ENCODE data around the gene NPY4R2. TPM values are rescaled to one million over a fixed set of nuclear protein-coding genes. Genes with fewer than 3 reads are reported as not detected.
"Not testable (repeated sequence)": the region's sequence is repeated elsewhere in the genome, so short reads cannot be mapped to it uniquely, and the experiment has no call there.

NPY4R2 gene
- polyA plus RNA-seq = under 1 TPM in 1 of 3 donors, not detected in 2; 0.19 TPM

DNA sequence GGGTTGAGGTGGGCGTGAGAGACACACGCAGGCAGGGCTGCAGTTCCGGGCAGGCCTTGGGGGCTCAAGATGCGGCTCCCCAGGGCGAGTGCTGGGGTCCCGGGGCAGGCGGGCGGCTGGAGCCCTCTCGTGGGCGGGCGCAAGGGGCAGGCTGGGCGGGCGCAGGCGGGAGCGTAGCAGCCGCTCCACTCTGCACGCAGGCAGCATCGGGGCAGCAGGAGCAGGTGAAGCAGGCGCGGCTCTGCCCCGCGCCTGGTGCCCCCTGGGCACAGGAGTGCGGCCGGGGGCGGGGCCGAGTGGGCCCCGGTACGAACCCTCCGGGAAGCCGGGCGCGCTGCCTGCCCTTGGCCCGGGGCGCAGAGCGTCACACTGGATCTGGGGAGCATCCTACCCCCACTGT lies at the start of gene NPY4R2:
Gene NPY4R2, plus strand, starts transcription at position 188 of the 400 bp plus-strand sequence. CDS start 3,326 bp downstream, outside the sequence.
- not testable (repeated sequence) for H3K27ac ChIP-seq (ENCODE audit: low read depth, low read length)
- no CpG with 5 or more reads among the region's 35 CpGs for WGBS, 3 donors

DNA sequence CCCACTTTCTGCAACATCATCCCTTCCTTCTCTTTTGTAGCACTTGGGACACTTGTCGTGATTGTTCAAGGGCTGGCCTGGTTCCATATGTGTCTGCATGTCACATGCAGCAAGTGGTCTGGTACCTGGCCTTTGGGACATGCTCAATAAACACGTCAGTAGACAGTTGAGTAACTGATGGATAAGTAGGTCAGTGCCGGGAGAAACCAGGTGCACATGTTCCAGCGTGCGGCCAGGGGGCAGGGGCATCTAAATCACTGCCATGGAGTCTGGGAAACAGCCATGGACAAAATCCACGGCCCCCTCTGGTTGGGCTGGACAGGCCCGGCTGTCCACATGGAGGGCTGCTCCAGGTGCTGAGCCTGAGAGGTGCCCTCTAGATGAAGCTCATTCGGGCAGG lies 47.6 kb upstream of the NPY4R2 start:
- not testable (repeated sequence) for H3K27ac ChIP-seq (ENCODE audit: low read depth, low read length)
- no CpG with 5 or more reads among the region's 8 CpGs for WGBS, 3 donors

- H3K27ac ChIP-seq (ENCODE audit: low read depth, low read length) = not testable (repeated sequence)
- 87 to 94% (median 90%) methylated on average over 2 to 3 of the region's 8 CpGs for WGBS, 3 donors
Observed at GRCh38 chr10:47871485-47872180, 46.8 kb upstream of the NPY4R2 start.

- not testable (repeated sequence) for H3K27ac ChIP-seq (ENCODE audit: low read depth, low read length)
- no CpG with 5 or more reads among the region's 5 CpGs for WGBS, 3 donors
Observed at GRCh38 chr10:47872236-47872635, 46.2 kb upstream of the NPY4R2 start.

DNA sequence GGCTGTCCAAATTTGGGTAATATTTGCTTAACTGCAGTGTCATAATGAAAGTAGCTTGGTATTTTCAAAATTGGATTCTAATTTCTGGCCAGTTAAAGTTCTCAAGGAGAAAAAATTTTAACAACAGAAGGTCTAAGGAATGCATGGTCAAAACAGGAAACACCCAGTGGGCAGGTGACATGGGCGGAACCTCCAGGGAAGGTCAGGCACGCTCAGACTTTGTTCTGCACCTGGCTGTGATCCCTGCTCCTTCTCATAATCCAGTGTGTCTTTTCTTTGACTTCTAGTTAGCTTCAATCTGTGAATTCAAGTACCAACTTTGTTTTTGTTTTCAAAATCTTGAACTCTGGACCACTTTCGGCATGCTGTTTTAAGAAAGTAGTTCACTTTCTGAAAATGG lies 34.2 kb upstream of the NPY4R2 start:
- not testable (repeated sequence) for H3K27ac ChIP-seq (ENCODE audit: low read depth, low read length)

GRCh38 chr10:47884934-47885333 lies 33.5 kb upstream of the NPY4R2 start:
- not testable (repeated sequence) for H3K27ac ChIP-seq (ENCODE audit: low read depth, low read length)
- WGBS, 3 donors = no CpG with 5 or more reads among the region's 3 CpGs

More for the DNA sequence above, 34.2 kb upstream of the NPY4R2 start:
- no CpG with 5 or more reads among the region's 3 CpGs for WGBS, 3 donors

DNA sequence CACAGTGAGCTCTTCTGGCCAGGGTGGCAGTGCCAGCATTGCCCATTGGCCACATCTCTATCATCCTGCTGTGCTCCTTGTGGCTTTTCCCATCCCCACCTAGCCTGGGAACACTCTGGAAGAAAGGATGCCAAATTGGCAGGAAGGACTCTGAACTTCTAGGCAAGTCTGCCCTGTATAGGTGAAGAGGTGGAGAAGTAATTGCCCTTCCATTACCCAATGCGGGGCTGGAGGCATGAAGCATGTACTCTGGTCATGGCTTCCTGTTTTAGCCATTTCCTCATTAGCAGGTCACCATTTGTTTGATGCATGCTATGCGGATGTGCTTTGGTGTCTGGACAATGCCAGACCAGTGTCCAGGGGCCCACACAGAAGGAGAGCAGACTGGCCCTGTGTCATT lies 32.1 kb upstream of the NPY4R2 start:
- H3K27ac ChIP-seq (ENCODE audit: low read depth, low read length) = not testable (repeated sequence)
- WGBS, 3 donors = no CpG with 5 or more reads among the region's 2 CpGs

DNA sequence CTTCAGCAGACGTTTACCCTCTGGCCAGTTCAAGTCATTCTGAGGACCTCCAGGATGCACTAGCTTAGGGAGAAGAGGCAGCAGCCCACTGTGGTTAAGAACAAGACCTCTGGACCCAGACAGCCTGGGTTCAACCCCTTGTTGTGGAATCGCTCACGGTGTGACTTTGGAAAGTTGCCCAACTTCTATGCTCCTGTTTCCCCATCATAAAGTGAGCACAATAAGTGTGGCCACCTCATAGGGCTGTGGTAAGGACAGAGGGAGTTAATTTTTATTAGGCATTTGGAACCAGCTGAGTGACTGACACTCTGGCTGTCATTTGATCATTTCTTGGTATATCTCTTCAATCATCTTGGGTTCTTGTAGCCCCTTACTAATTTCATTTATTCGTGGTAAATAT lies 31.6 kb upstream of the NPY4R2 start:
- WGBS, 3 donors = no CpG with 5 or more reads among the region's 4 CpGs
- H3K27ac ChIP-seq (ENCODE audit: low read depth, low read length) = not testable (repeated sequence)

DNA sequence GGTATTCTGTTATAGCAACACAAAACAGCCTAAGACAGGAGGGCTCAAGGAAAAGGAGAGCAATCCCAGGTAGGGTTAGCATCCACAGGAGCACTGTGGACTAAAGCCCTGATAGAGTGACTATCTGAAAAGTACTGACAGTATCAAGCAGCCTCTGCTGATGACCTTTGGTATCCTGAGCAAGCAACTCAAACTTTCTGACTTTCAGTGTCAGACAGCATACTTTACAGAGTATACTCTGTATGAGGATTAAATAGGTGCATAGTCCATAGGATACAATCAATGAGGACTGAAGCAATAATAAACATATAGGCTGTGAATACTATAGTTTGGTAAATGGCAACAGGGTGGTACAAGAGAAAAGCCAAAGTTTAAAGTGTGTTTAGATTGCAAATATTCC lies 27.7 kb upstream of the NPY4R2 start:
- not testable (repeated sequence) for H3K27ac ChIP-seq (ENCODE audit: low read depth, low read length)

GRCh38 chr10:47892494-47893261 lies 25.8 kb upstream of the NPY4R2 start:
- WGBS, 3 donors = 79 to 100% (median 90%) methylated on average over 1 to 2 of the region's 2 CpGs

GRCh38 chr10:47894571-47894970 lies 23.9 kb upstream of the NPY4R2 start:
- not testable (repeated sequence) for H3K27ac ChIP-seq (ENCODE audit: low read depth, low read length)
- 73 to 92% (median 80%) methylated on average over 1 to 2 of the region's 2 CpGs for WGBS, 3 donors

More at GRCh38 chr10:47892494-47893261, 25.8 kb upstream of the NPY4R2 start:
- not testable (repeated sequence) for H3K27ac ChIP-seq (ENCODE audit: low read depth, low read length)

DNA sequence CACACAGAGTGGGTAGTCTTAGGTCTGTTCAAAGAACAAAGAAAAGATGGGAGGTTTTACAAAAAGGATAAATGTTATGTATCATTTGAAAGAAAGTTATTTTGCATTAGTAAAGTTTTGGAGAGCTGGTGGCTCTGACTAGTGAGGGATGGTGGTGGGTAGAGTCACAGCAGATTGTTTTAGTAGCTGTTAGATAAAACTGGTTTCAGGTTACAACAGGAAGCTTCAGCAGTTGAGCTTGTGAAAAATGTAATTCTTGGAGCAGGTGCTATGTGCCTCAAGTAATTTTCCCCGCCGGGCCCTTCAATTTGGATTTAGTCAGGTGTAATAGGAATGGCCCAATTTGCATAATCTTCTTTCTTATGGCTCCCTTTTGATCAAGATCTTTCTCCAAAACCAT lies 20.6 kb upstream of the NPY4R2 start:
- H3K27ac ChIP-seq (ENCODE audit: low read depth, low read length) = not testable (repeated sequence)
- WGBS, 3 donors = no CpG with 5 or more reads among the region's 2 CpGs

DNA sequence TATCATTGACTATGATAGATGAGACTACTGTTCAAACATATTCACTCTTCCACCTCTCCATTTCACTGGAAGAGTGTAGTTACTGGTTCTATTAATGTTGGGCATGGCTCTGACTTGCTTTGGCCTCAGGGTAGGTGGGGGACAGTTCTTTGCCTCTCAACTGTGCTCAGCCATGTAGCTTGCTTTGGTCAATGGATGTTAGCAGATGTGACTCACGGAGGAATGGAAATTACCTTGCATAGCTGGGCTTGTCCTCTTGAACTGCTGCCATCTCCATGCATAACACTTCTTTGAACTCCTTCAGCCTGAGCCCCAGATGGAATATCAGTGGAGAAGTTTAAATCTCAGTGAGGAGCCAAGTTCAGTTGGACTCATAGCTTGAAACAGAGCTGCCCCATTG lies 9.1 kb upstream of the NPY4R2 start:
- not testable (repeated sequence) for H3K27ac ChIP-seq (ENCODE audit: low read depth, low read length)
- WGBS, 3 donors = 63 to 78% methylated on average over 1 of the region's 1 CpG; no CpG with 5 or more reads in 1 of the 3 donors

DNA sequence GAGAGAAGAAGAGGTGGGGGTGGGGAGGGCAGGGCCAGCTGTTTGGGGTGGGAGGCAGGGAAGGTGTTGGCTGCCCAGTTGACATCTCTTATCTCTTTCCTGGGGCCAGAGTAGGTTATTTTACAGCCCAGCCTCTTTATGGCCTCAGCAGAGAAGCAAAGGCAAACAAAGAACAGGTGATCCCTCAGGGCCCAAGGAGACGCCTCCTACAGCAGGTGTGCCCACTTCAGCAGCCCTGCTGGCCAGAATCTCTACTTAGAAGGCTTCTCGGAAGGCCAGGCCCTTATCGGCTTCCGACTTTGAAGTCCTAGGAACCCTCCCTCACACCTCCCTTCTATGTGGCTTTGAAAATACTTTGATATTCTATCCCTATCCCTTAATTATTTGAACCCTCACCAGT lies 8.0 kb upstream of the NPY4R2 start:
- not testable (repeated sequence) for H3K27ac ChIP-seq (ENCODE audit: low read depth, low read length)
- 65 to 90% methylated on average over 3 of the region's 4 CpGs; no CpG with 5 or more reads in 1 of the 3 donors for WGBS, 3 donors

DNA sequence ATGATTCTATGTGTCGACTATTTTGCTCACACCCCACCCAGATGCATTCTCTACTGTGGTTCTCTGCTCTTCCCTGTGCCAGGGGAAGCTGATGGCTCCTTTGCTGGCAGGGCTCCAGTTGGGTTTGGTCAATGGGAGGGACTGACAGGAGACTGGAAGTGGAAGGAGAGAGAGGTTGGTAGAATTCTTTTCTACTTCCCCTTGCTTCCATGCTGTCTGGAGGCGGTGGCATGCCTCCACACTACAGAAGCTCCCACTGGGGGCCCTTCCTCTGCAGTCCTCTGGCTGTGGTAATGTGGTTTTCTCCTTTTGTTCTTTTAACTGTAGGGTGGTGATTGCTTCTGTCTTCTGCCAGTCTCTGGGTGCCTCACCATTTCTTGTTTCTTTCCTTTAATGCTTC lies 4.4 kb upstream of the NPY4R2 start:
- H3K27ac ChIP-seq (ENCODE audit: low read depth, low read length) = not testable (repeated sequence)
- no CpG with 5 or more reads among the region's 2 CpGs for WGBS, 3 donors

DNA sequence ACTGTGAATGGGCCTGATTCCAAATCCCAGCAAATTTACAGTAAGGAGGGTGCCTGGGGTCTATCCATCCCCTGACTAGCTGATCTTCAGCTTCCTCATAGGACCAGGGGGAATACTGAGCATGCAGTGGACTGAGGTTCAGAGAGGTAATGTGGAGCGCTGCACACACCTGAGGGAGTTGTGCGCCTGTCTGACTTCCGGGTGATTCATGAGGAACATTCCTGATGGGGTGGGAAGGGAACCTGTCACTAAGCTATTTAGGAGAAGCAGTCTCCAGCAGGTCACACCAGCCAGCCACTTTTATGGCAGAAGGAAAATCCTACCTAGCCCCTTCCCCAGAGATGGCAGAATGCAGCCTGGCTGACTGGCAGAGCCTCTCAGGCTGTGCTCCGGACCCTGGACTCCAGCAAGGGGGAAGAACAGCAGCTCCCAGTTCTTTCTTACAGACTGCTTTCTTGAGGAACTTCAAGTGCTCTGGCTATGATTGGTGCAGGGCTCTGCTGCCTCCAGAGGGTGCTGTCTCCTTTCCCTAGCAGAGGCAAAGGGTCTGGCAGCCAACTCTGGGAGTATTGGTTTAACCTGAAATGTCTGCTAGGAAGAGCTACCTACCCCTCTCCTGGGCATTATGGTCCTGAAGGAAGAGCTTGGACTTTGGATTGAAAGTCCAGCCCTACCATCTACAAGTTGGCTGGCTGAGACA lies 2.5 kb upstream of the NPY4R2 start:
- not testable (repeated sequence) for H3K27ac ChIP-seq (ENCODE audit: low read depth, low read length)
- WGBS, 3 donors = no CpG with 5 or more reads among the region's 4 CpGs

DNA sequence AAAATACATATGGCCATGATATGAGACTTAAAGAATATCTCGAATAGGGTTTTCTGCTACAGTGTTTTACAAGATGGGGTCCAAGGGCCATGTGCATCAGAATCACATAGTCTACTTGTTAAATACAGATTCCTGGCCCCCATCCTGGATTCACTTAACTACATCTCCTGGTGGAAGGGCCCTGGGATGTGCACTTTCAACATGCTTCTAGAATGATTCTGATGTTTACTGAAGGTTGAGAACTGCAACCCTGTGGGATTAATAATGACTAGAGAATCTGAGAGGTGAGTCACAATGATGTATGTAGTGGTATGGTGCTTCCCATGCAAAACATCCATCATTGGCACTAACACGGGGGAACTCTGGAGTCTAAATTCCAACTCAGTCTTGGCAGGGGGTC lies 2.1 kb downstream of the NPY4R2 start:
- H3K27ac ChIP-seq (ENCODE audit: low read depth, low read length) = not testable (repeated sequence)
- WGBS, 3 donors = 65 to 86% (median 81%) methylated on average over 1 of the region's 2 CpGs

DNA sequence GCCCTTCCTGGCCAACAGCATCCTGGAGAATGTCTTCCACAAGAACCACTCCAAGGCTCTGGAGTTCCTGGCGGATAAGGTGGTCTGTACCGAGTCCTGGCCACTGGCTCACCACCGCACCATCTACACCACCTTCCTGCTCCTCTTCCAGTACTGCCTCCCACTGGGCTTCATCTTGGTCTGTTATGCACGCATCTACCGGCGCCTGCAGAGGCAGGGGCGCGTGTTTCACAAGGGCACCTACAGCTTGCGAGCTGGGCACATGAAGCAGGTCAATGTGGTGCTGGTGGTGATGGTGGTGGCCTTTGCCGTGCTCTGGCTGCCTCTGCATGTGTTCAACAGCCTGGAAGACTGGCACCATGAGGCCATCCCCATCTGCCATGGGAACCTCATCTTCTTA lies 4.0 kb downstream of the NPY4R2 start:
- not testable (repeated sequence) for H3K27ac ChIP-seq (ENCODE audit: low read depth, low read length)
- WGBS, 3 donors = 89 to 96% (median 92%) methylated on average over 6 to 7 of the region's 10 CpGs

- not testable (repeated sequence) for H3K27ac ChIP-seq (ENCODE audit: low read depth, low read length)
- 82 to 97% (median 87%) methylated on average over 3 of the region's 5 CpGs for WGBS, 3 donors
Observed at GRCh38 chr10:47924628-47925027, 6.2 kb downstream of the NPY4R2 start.

Measured in adipose tissue (tissue), 3 donors.